Motor neuron (in vitro differentiated cells): ENCODE results near the gene TNFSF15. TPM values are rescaled to one million over a fixed set of nuclear protein-coding genes. Genes with fewer than 3 reads are reported as not detected.
A peak's percentile ranks its signal among the peaks of the same experiment; 100 is the strongest.
"Not testable (repeated sequence)": the region's sequence is repeated elsewhere in the genome, so short reads cannot be mapped to it uniquely, and the experiment has no call there.

ENCODE experiments used
- ATAC-seq, 8 experiments: fragments of 200-7000 bp; cut with Tn5 transposase; replicated peaks in 6 of 8; 2 replicates each; pipeline ENCODE4 v1.8.0; 2021; ENCODE audit warnings: mild to moderate bottlenecking in 8 of 8, moderate library complexity in 8 of 8
- H3K27ac ChIP-seq, 2 donors: fragments of 250-450 bp; sonication (Bioruptor Pico); 2 replicates each; pipeline ENCODE4 v1.9.0; 2021; ENCODE audit warnings: antibody characterized with exemption in 2 of 2, mild to moderate bottlenecking in 2 of 2, moderate library complexity in 1 of 2
- H3K4me1 ChIP-seq, 2 donors: fragments of 250-450 bp; sonication (Bioruptor Pico); replicated peaks in 1 of 2; 2 replicates each; pipeline ENCODE4 v1.6.1; 2021; ENCODE audit warnings: antibody characterized with exemption in 2 of 2, mild to moderate bottlenecking in 2 of 2, moderate library complexity in 1 of 2
- H3K4me3 ChIP-seq, 5 donors: fragments of 250-450 bp; sonication (Bioruptor Pico); 2 replicates each; pipeline ENCODE4 v1.9.0; 2021; ENCODE audit warnings: antibody characterized with exemption in 5 of 5, mild to moderate bottlenecking in 5 of 5, moderate library complexity in 4 of 5
- WGBS, 10 experiments: fragments of 450-650 bp; shearing (Covaris generic); methylation state at CpG; one replicate each; pipeline ENCODE4 v1.0.0; 2022; 5-methylcytosine and 5-hydroxymethylcytosine counted together
- in situ Hi-C, 9 experiments: fragments of 400-800 bp; cut with MboI; loops; one replicate each; pipeline ENCODE4 v1.15.0; 2021; ENCODE audit warnings: low sequenced_read_pairs in 9 of 9, low pct_unique_long_range_greater_than_20kb in 2 of 9; ENCODE audit not compliant: unreplicated experiment in 9 of 9
- total RNA-seq, 8 experiments: library from RNA; unstranded; fragments of 300-600 nt; gene quantifications; 2 replicates each; pipeline versions ENCODE4 v1.2.3 to v1.2.4, GENCODE V29; 2022

The TNFSF15 gene
- total RNA-seq, 8 experiments from 2014 or later = 0.13 to 4.1 (median 0.43) TPM; not detected in 1

- in situ Hi-C loops = loop anchor here in 1 of 9 experiments (25.0 kb wide), 2 partner anchors 266 to 766 kb away; no protein-coding TSS in a partner anchor
- WGBS, 10 experiments = 0 to 39% (median 23%) methylated on average over 1 to 2 of the region's 2 CpGs; no CpG with 5 or more reads in 4 of the 10 experiments
- Histone ChIP-seq H3K4me1 (no peaks in the 10 kb centered on the region), H3K27ac (no peak overlapping the region), H3K4me3 (no peak overlapping the region)
- ATAC-seq = peak in 5 of 8 experiments; percentile 43 to 79 (median 55)
Measured at GRCh38 chr9:114746591-114747346, 59.1 kb downstream of the TNFSF15 start.

GRCh38 chr9:114745879-114746550 is 59.8 kb downstream of the TNFSF15 start:
- Histone ChIP-seq H3K4me1 (no peaks in the 10 kb centered on the region), H3K4me3 (no peak overlapping the region), H3K27ac (no peak overlapping the region)
- peak in 1 of 8 experiments; percentile 17 for ATAC-seq
- 0 to 83% (median 58%) methylated on average over 1 to 2 of the region's 3 CpGs; no CpG with 5 or more reads in 6 of the 10 experiments for WGBS, 10 experiments
- in situ Hi-C loops = loop anchor here in 1 of 9 experiments (25.0 kb wide), 2 partner anchors 266 to 766 kb away; no protein-coding TSS in a partner anchor

GRCh38 chr9:114745108-114745848 is 60.6 kb downstream of the TNFSF15 start:
- 0 to 100% (median 81%) methylated on average over 1 to 6 of the region's 6 CpGs; no CpG with 5 or more reads in 2 of the 10 experiments for WGBS, 10 experiments
- no peak overlapping the region for H3K4me3 ChIP-seq
- peak in 4 of 8 experiments; percentile 27 to 50 (median 37) for ATAC-seq
- in situ Hi-C loops = loop anchor here in 1 of 9 experiments (25.0 kb wide), 2 partner anchors 267 to 767 kb away; no protein-coding TSS in a partner anchor
- H3K27ac ChIP-seq = no peak overlapping the region
- no peaks in the 10 kb centered on the region for H3K4me1 ChIP-seq

- Histone ChIP-seq H3K27ac (no peak overlapping the region), H3K4me3 (no peak overlapping the region), H3K4me1 (no peaks in the 10 kb centered on the region)
- WGBS, 10 experiments = 61 to 100% (median 87%) methylated on average over 1 to 3 of the region's 3 CpGs; no CpG with 5 or more reads in 2 of the 10 experiments
- ATAC-seq = no peak
- in situ Hi-C loops = loop anchor here in 1 of 9 experiments (25.0 kb wide), 2 partner anchors 269 to 769 kb away; no protein-coding TSS in a partner anchor
Measured at GRCh38 chr9:114743446-114743845, 62.4 kb downstream of the TNFSF15 start.

GRCh38 chr9:114742947-114743346 is 62.9 kb downstream of the TNFSF15 start:
- H3K4me1 ChIP-seq = no peaks in the 10 kb centered on the region
- 78 to 100% (median 100%) methylated on average over 1 to 2 of the region's 2 CpGs for WGBS, 10 experiments
- in situ Hi-C loops = loop anchor here in 1 of 9 experiments (25.0 kb wide), 2 partner anchors 269 to 769 kb away; no protein-coding TSS in a partner anchor
- ATAC-seq = no peak
- H3K27ac ChIP-seq = no peak overlapping the region
- H3K4me3 ChIP-seq = no peak overlapping the region

GRCh38 chr9:114741521-114741920 is 64.3 kb downstream of the TNFSF15 start:
- H3K4me1 ChIP-seq, ATAC-seq, H3K27ac ChIP-seq, H3K4me3 ChIP-seq: not testable (repeated sequence)
- WGBS, 10 experiments = 80 to 100% (median 100%) methylated on average over 1 of the region's 1 CpG; no CpG with 5 or more reads in 6 of the 10 experiments
- in situ Hi-C loops = loop anchor here in 1 of 9 experiments (25.0 kb wide), 2 partner anchors 271 to 771 kb away; no protein-coding TSS in a partner anchor

GRCh38 chr9:114738581-114739316 is 67.1 kb downstream of the TNFSF15 start:
- H3K27ac ChIP-seq = no peak overlapping the region
- no peaks in the 10 kb centered on the region for H3K4me1 ChIP-seq
- peak in 6 of 8 experiments; percentile 31 to 92 (median 82) for ATAC-seq
- no peak overlapping the region for H3K4me3 ChIP-seq
- in situ Hi-C loops = loop anchor here in 2 of 9 experiments (5.0 to 25.0 kb wide), 4 partner anchors 54 to 774 kb away; partner anchors contain the start of gene TEX48 (in 1 of the 2)
- 0 to 60% (median 43%) methylated on average over 1 to 8 of the region's 8 CpGs; no CpG with 5 or more reads in 3 of the 10 experiments for WGBS, 10 experiments

- in situ Hi-C loops = loop anchor here in 2 of 9 experiments (5.0 to 25.0 kb wide), 4 partner anchors 53 to 774 kb away; partner anchors contain the start of gene TEX48 (in 1 of the 2)
- Histone ChIP-seq H3K27ac (no peak overlapping the region), H3K4me1 (no peaks in the 10 kb centered on the region), H3K4me3 (no peak overlapping the region)
- ATAC-seq = no peak
- WGBS, 10 experiments = 69 to 100% (median 93%) methylated on average over 1 to 4 of the region's 4 CpGs; no CpG with 5 or more reads in 2 of the 10 experiments
Measured at GRCh38 chr9:114737847-114738246, 68.0 kb downstream of the TNFSF15 start.

GRCh38 chr9:114737118-114737517 is 68.7 kb downstream of the TNFSF15 start:
- WGBS, 10 experiments = 70 to 100% (median 88%) methylated on average over 1 to 2 of the region's 3 CpGs; no CpG with 5 or more reads in 5 of the 10 experiments
- ATAC-seq = no peak
- no peak overlapping the region for H3K4me3 ChIP-seq
- no peaks in the 10 kb centered on the region for H3K4me1 ChIP-seq
- in situ Hi-C loops = loop anchor here in 2 of 9 experiments (5.0 to 25.0 kb wide), 4 partner anchors 52 to 775 kb away; partner anchors contain the start of gene TEX48 (in 1 of the 2)
- H3K27ac ChIP-seq = no peak overlapping the region

GRCh38 chr9:114735704-114736103 is 70.1 kb downstream of the TNFSF15 start:
- 0 to 91% (median 56%) methylated on average over 2 to 4 of the region's 4 CpGs; no CpG with 5 or more reads in 1 of the 10 experiments for WGBS, 10 experiments
- no peak for ATAC-seq
- in situ Hi-C loops = loop anchor here in 2 of 9 experiments (5.0 to 25.0 kb wide), 4 partner anchors 51 to 777 kb away; partner anchors contain the start of gene TEX48 (in 1 of the 2)

GRCh38 chr9:114735139-114735538 is 70.7 kb downstream of the TNFSF15 start:
- not testable (repeated sequence) for H3K27ac ChIP-seq
- in situ Hi-C loops = loop anchor here in 2 of 9 experiments (5.0 to 25.0 kb wide), 4 partner anchors 50 to 777 kb away; partner anchors contain the start of gene TEX48 (in 1 of the 2)

More at GRCh38 chr9:114735704-114736103, 70.1 kb downstream of the TNFSF15 start:
- Histone ChIP-seq H3K4me3 (no peak overlapping the region), H3K27ac (no peak overlapping the region), H3K4me1 (no peaks in the 10 kb centered on the region)

More at GRCh38 chr9:114735139-114735538, 70.7 kb downstream of the TNFSF15 start:
- 60 to 100% (median 96%) methylated on average over 1 to 5 of the region's 5 CpGs; no CpG with 5 or more reads in 4 of the 10 experiments for WGBS, 10 experiments
- not testable (repeated sequence) for H3K4me1 ChIP-seq, ATAC-seq, H3K4me3 ChIP-seq
